Measurements from ENCODE around the gene TREML1.

DNA sequence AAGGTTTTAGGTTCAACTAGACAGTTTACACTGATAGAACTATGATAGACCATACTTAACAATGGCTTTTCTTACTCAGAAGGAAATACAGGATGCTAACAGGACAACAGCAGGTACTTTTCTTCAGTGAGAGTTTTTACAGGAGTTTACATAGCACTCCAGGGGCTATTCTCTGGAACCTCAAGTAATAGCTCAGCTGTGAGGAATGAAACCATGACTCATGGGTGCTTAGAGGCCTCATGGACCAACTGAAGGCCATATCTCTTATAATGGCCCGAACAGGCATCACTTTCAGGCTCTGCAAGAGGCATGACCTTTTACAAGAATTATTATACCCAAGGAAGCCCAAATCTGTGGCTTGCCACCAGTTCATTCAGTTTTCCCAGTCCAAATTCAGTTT lies 31.8 kb downstream of the TREML1 start:
- no peak for TF ChIP-seq POLR2A (IDR thresholded peaks at IDR 0.05)
- TF ChIP-seq, protein P1, sequence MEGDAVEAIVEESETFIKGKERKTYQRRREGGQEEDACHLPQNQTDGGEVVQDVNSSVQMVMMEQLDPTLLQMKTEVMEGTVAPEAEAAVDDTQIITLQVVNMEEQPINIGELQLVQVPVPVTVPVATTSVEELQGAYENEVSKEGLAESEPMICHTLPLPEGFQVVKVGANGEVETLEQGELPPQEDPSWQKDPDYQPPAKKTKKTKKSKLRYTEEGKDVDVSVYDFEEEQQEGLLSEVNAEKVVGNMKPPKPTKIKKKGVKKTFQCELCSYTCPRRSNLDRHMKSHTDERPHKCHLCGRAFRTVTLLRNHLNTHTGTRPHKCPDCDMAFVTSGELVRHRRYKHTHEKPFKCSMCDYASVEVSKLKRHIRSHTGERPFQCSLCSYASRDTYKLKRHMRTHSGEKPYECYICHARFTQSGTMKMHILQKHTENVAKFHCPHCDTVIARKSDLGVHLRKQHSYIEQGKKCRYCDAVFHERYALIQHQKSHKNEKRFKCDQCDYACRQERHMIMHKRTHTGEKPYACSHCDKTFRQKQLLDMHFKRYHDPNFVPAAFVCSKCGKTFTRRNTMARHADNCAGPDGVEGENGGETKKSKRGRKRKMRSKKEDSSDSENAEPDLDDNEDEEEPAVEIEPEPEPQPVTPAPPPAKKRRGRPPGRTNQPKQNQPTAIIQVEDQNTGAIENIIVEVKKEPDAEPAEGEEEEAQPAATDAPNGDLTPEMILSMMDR (IDR thresholded peaks at IDR 0.05): no peak
- TF ChIP-seq EP300 (IDR thresholded peaks at IDR 0.05): no peak
- TF ChIP-seq POLR2AphosphoS5 (IDR thresholded peaks at IDR 0.05): no peak

Data from upper lobe of left lung (tissue), 4 donors.